ENCODE results near the gene CPEB1. TPM values are rescaled to one million over a fixed set of nuclear protein-coding genes. Genes with fewer than 3 reads are reported as not detected.

The CPEB1 gene
- total and polyA plus RNA-seq, 2 of the 13 experiments (the other 11 are each of a cell fraction or from before 2014, with no cell fraction given), result 0.03 to 0.07 TPM

GRCh38 chr15:82535566-82536408 lies 111.4 kb downstream of the CPEB1 start (continued):
- TF ChIP-seq ZNF337 (CRISPR knock-in tag; IDR thresholded peaks at IDR 0.05; ENCODE audit: borderline replicate concordance, low read depth), result no peak
- TF ChIP-seq PBX3 (CRISPR knock-in tag; IDR thresholded peaks at IDR 0.05; ENCODE audit: borderline replicate concordance), result no peak
- TF ChIP-seq ZFAT (CRISPR knock-in tag; conservative IDR thresholded peaks at IDR 0.05), result no peak
- 0 out of 2 replicates have a peak, but pooled peaks have one; percentile 32 for TF ChIP-seq ZNF547 (CRISPR knock-in tag; IDR thresholded peaks at IDR 0.05)
- no peak for TF ChIP-seq POGZ (CRISPR knock-in tag; IDR thresholded peaks at IDR 0.05)
- TF ChIP-seq KDM5B (CRISPR knock-in tag; IDR thresholded peaks at IDR 0.05; ENCODE audit: borderline replicate concordance), result no peak
- TF ChIP-seq ZNF75D (CRISPR knock-in tag; IDR thresholded peaks at IDR 0.05; ENCODE audit: borderline replicate concordance), result no peak
- TF ChIP-seq ZNF766 (CRISPR knock-in tag; IDR thresholded peaks at IDR 0.05; ENCODE audit: borderline replicate concordance), result no peak
- TF ChIP-seq SP4 (CRISPR knock-in tag; IDR thresholded peaks at IDR 0.05), result no peak
- no peak for TF ChIP-seq MAFK (conservative IDR thresholded peaks at IDR 0.05 in 1 of 2, IDR thresholded peaks at IDR 0.05 in 1 of 2; ENCODE audit: low read length in 2 of 2)
- TF ChIP-seq AGO2 (optimal IDR thresholded peaks at IDR 0.05; ENCODE audit: low read depth, low read length), result no peak
- TF ChIP-seq ZNF143 (CRISPR knock-in tag; IDR thresholded peaks at IDR 0.05), result no peak; the same call in 1 of the 2 replicates
- TF ChIP-seq, protein P1, sequence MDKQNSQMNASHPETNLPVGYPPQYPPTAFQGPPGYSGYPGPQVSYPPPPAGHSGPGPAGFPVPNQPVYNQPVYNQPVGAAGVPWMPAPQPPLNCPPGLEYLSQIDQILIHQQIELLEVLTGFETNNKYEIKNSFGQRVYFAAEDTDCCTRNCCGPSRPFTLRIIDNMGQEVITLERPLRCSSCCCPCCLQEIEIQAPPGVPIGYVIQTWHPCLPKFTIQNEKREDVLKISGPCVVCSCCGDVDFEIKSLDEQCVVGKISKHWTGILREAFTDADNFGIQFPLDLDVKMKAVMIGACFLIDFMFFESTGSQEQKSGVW (CRISPR knock-in tag; IDR thresholded peaks at IDR 0.05; ENCODE audit: borderline replicate concordance), result no peak
- no peak for TF ChIP-seq ZBTB7B (CRISPR knock-in tag; IDR thresholded peaks at IDR 0.05)
- TF ChIP-seq PRDM4 (CRISPR knock-in tag; IDR thresholded peaks at IDR 0.05; ENCODE audit: borderline replicate concordance), result no peak
- no peak for TF ChIP-seq THYN1 (CRISPR knock-in tag; IDR thresholded peaks at IDR 0.05; ENCODE audit: borderline replicate concordance, low read depth)
- 0 out of 2 replicates have a peak, but pooled peaks have one; percentile 45 for TF ChIP-seq NFIC (IDR thresholded peaks at IDR 0.05; ENCODE audit: low read length)
- TF ChIP-seq BRD4 (CRISPR knock-in tag; IDR thresholded peaks at IDR 0.05), result no peak
- TF ChIP-seq, protein P2, sequence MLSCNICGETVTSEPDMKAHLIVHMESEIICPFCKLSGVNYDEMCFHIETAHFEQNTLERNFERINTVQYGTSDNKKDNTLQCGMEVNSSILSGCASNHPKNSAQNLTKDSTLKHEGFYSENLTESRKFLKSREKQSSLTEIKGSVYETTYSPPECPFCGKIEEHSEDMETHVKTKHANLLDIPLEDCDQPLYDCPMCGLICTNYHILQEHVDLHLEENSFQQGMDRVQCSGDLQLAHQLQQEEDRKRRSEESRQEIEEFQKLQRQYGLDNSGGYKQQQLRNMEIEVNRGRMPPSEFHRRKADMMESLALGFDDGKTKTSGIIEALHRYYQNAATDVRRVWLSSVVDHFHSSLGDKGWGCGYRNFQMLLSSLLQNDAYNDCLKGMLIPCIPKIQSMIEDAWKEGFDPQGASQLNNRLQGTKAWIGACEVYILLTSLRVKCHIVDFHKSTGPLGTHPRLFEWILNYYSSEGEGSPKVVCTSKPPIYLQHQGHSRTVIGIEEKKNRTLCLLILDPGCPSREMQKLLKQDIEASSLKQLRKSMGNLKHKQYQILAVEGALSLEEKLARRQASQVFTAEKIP (CRISPR knock-in tag; IDR thresholded peaks at IDR 0.05; ENCODE audit: borderline replicate concordance), result no peak
- TF ChIP-seq ZNF382 (CRISPR knock-in tag; IDR thresholded peaks at IDR 0.05; ENCODE audit: borderline replicate concordance), result no peak
- TF ChIP-seq SMAD1 (CRISPR knock-in tag; IDR thresholded peaks at IDR 0.05; ENCODE audit: borderline replicate concordance, low read depth), result no peak; the same call in 1 of the 2 replicates
- no peak for TF ChIP-seq ZNF557 (CRISPR knock-in tag; IDR thresholded peaks at IDR 0.05)
- TF ChIP-seq ZNF383 (CRISPR knock-in tag; IDR thresholded peaks at IDR 0.05; ENCODE audit: borderline replicate concordance), result no peak
- TF ChIP-seq PHB2 (IDR thresholded peaks at IDR 0.05; ENCODE audit: partially characterized antibody), result no peak

Measured in HepG2 (cell line).